GM12878 (cell line): ENCODE results near the gene SLC25A15. TPM values are rescaled to one million over a fixed set of nuclear protein-coding genes. Genes with fewer than 3 reads are reported as not detected.

Experiments used
- ATAC-seq: fragments of 200-7000 bp; cut with Tn5 transposase; 3 replicates; pipeline ENCODE4 v1.9.1; 2020; ENCODE audit warnings: mild to moderate bottlenecking, moderate library complexity
- BruUV-seq: library from RNA; stranded (reverse); fragments of 400-500 nt; replicated peaks from 2 replicates; lab custom pipeline; 2021; lab: Mats Ljungman, UMichigan
- CTCF ChIA-PET: fragments of 300-600 bp; sonication (Branson Sonifier 250); formaldehyde crosslinking; extraction: SDS; loops from one replicate; lab custom pipeline; 2021; ENCODE audit warnings: inconsistent platforms; lab: Yijun Ruan, JAX
- POLR2A ChIA-PET: fragments of 350-600 bp; formaldehyde crosslinking; extraction: SDS; loops from one replicate; lab custom pipeline; 2021; ENCODE audit warnings: inconsistent platforms; lab: Charles Lee
- RAD21 ChIA-PET: fragments of 300-600 bp; sonication (Branson Sonifier 250); formaldehyde crosslinking; loops from one replicate; lab custom pipeline; 2023; ENCODE audit warnings: antibody characterized with exemption; ENCODE audit not compliant: unreplicated experiment; lab: Charles Lee
- SMC1A ChIA-PET: fragments of 300-600 bp; sonication (Branson Sonifier 250); formaldehyde crosslinking; loops from one replicate; lab custom pipeline; 2023; ENCODE audit not compliant: unreplicated experiment, uncharacterized antibody; lab: Charles Lee
- DNase-seq: peaks from one replicate; pipeline ENCODE4 v3.0.0-alpha.2; 2011; ENCODE audit warnings: low read depth, low spot score
- FAIRE-seq: peaks from 3 replicates; lab custom pipeline; 2011; peaks lifted over from hg19 to GRCh38; lab: Jason Lieb, UNC
- H2AFZ ChIP-seq: 2 replicates; pipeline ENCODE4 v1.6.0; 2011; ENCODE audit warnings: low read depth, low read length, control low read depth; ENCODE audit not compliant: control insufficient read depth
- H3K27ac ChIP-seq: 2 replicates; pipeline ENCODE4 v1.5.1; 2011; ENCODE audit warnings: control low read depth; ENCODE audit not compliant: control insufficient read depth, insufficient read depth
- H3K27me3 ChIP-seq, 2 experiments: replicated peaks in 1 of 2; 2 replicates each; pipeline versions ENCODE4 v1.6.0 to v1.6.1; 2011; ENCODE audit warnings: low read length in 1 of 2; ENCODE audit not compliant: control insufficient read depth in 2 of 2, insufficient read depth in 2 of 2
- H3K36me3 ChIP-seq, 2 experiments: 2 replicates each; pipeline ENCODE4 v1.5.1; 2011; ENCODE audit warnings: low read length in 1 of 2; ENCODE audit not compliant: control insufficient read depth in 2 of 2, insufficient read depth in 2 of 2
- H3K4me1 ChIP-seq: 2 replicates; pipeline ENCODE4 v1.6.1; 2011; ENCODE audit warnings: mild to moderate bottlenecking, low read length, moderate library complexity, mixed read lengths; ENCODE audit not compliant: control insufficient read depth, insufficient read depth
- H3K4me2 ChIP-seq: 2 replicates; pipeline ENCODE4 v1.6.0; 2011; ENCODE audit warnings: control low read depth; ENCODE audit not compliant: control insufficient read depth, insufficient read depth
- H3K4me3 ChIP-seq: fragments of 200-600 bp; sonication (generic); 2 replicates; pipeline ENCODE4 v1.5.1; 2016
- H3K79me2 ChIP-seq: 2 replicates; pipeline ENCODE4 v1.6.0; 2011; ENCODE audit warnings: low read length; ENCODE audit not compliant: control insufficient read depth, insufficient read depth
- H3K9ac ChIP-seq: 2 replicates; pipeline ENCODE4 v1.8.0; 2011; ENCODE audit warnings: low read length, control low read depth, mixed read lengths; ENCODE audit not compliant: control insufficient read depth, insufficient read depth
- H3K9me3 ChIP-seq: replicated peaks from 3 replicates; pipeline ENCODE4 v1.5.1; 2011; ENCODE audit warnings: mild to moderate bottlenecking, low read length; ENCODE audit not compliant: control insufficient read depth, insufficient read depth
- H4K20me1 ChIP-seq: 2 replicates; pipeline ENCODE4 v1.6.0; 2011; ENCODE audit not compliant: control insufficient read depth, insufficient read depth
- ASH2L ChIP-seq: fragments of 300-600, 200-600 bp; sonication (generic); IDR thresholded peaks from 2 replicates; pipeline ENCODE4 v1.6.1; 2017; ENCODE audit warnings: low read depth, mild to moderate bottlenecking, borderline replicate concordance
- HSF1 ChIP-seq: fragments of 150-350 bp; IDR thresholded peaks from 2 replicates; pipeline ENCODE4 v1.6.1; 2014; ENCODE audit warnings: mild to moderate bottlenecking, low read depth, low read length
- JUNB ChIP-seq: IDR thresholded peaks from 2 replicates; pipeline ENCODE4 v1.6.1; 2016; ENCODE audit warnings: antibody characterized with exemption, mild to moderate bottlenecking
- KAT2A ChIP-seq: conservative IDR thresholded peaks from 2 replicates; pipeline ENCODE4 v1.6.1; 2011; ENCODE audit warnings: low read depth, low read length; ENCODE audit not compliant: control insufficient read depth
- NFIC ChIP-seq: IDR thresholded peaks from 2 replicates; pipeline ENCODE4 v1.6.1; 2012; ENCODE audit warnings: low read depth, mild to moderate bottlenecking, inconsistent platforms, low read length, moderate library complexity
- RFX5 ChIP-seq: IDR thresholded peaks from 2 replicates; pipeline ENCODE4 v1.6.1; 2011; ENCODE audit warnings: low read depth, low read length, improper control_type of control experiment
- STAT1 ChIP-seq: fragments of 450-650 bp; conservative IDR thresholded peaks from 2 replicates; pipeline ENCODE4 v1.6.1; 2014; ENCODE audit warnings: antibody characterized with exemption, mild to moderate bottlenecking
- TAF1 ChIP-seq: IDR thresholded peaks from 2 replicates; pipeline ENCODE4 v1.6.1; 2011; ENCODE audit warnings: mild to moderate bottlenecking, low read depth, low read length, borderline replicate concordance
- USF1 ChIP-seq: IDR thresholded peaks from 2 replicates; pipeline ENCODE4 v1.6.1; 2011; ENCODE audit warnings: borderline replicate concordance, low read depth, mild to moderate bottlenecking, moderate library complexity, mixed read lengths, low read length; ENCODE audit not compliant: insufficient read depth; ENCODE audit errors: extremely low read length
- ZBTB33 ChIP-seq: fragments of 450-650 bp; IDR thresholded peaks from 2 replicates; pipeline ENCODE4 v1.6.1; 2017; ENCODE audit warnings: mild to moderate bottlenecking
- WGBS: methylation state at CpG from one replicate; pipeline ENCODE4 v1.1.6; 2016; ENCODE audit warnings: low lambda C conversion rate; ENCODE audit not compliant: insufficient replicate concordance, insufficient coverage; ENCODE audit errors: missing lambda C conversion rate; 5-methylcytosine and 5-hydroxymethylcytosine counted together
- in situ Hi-C: fragments of 300-500 bp; cut with MboI; formaldehyde crosslinking; loops from 9 replicates; pipeline ENCODE4 v1.14.3; 2018; ENCODE audit warnings: mixed read lengths
- intact Hi-C: fragments of 100-400 bp; cut with micrococcal nuclease; formaldehyde crosslinking; loops from one replicate; pipeline ENCODE4 v1.14.2; 2022; ENCODE audit not compliant: unreplicated experiment
- polyA plus RNA-seq, 11 experiments: library from polyadenylated mRNA; depleted of rRNA in 4 of 11; unstranded in 6 of 11; stranded (reverse) in 5 of 11; fragments of >200 nt; fragmentation: Nextera tagmentation in 4 of 11; fragmentation: Illumina TruSeq in 1 of 11; extraction: Ambion mirVana in 4 of 11; extraction: Trizol in 1 of 11; gene quantifications; 1 replicate in 1 of 11; 2 replicates in 10 of 11; pipeline versions ENCODE4 v1.2.1 to v1.2.3, GENCODE V29; 2011 to 2016; ENCODE audit warnings: inconsistent platforms in 2 of 11, missing spikeins in 2 of 11, low read depth in 1 of 11
- total RNA-seq, 4 experiments: library from RNA; depleted of rRNA in 3 of 4; stranded (reverse); fragments of >200 nt in 3 of 4; fragmentation: Illumina TruSeq in 1 of 4; extraction: Trizol in 1 of 4; gene quantifications; 2 replicates each; pipeline versions ENCODE4 v1.2.1 to v1.2.3, GENCODE V29; 2013 to 2021

Gene SLC25A15
- total and polyA plus RNA-seq, 10 of the 15 experiments (the other 5 are each of a cell fraction or from before 2014, with no cell fraction given): 2.7 to 20.6 (median 15.0) TPM

GRCh38 chr13:40779049-40779448 lies 10.4 kb upstream of the SLC25A15 start:
- Histone ChIP-seq H3K4me1 (peaks cover 11% of the 10 kb centered on the region), H3K27ac (no peak overlapping the region), H3K4me3 (no peak overlapping the region), H3K79me2 (no peaks in the 10 kb centered on the region), H3K36me3 (no peaks in the 10 kb centered on the region), H3K4me2 (no peak overlapping the region), H3K9me3 (no peaks in the 10 kb centered on the region), H3K27me3 (no peaks in the 10 kb centered on the region), H3K9ac (no peak overlapping the region), H4K20me1 (no peaks in the 10 kb centered on the region), H2AFZ (no peak overlapping the region)
- in situ Hi-C loops: loop anchor here (5.0 kb wide), 1 partner anchor 717 kb away; no protein-coding TSS in a partner anchor
- no TSS peak for BruUV-seq
- intact Hi-C loops: loop anchor here (5.0 to 10.0 kb wide), 7 partner anchors 38 to 1092 kb away; partner anchors contain the start of gene FOXO1
- ChIA-PET SMC1A (interaction anchor here (0.8 to 2.6 kb wide), 5 partner anchors 11 to 1093 kb away, joined by 3 to 15 read pairs (median 5); partner anchors contain the start of gene SLC25A15), CTCF (interaction anchor here (1.0 to 4.5 kb wide), 11 partner anchors 9 to 836 kb away, joined by 3 to 36 read pairs (median 19); partner anchors contain the start of gene SLC25A15), RAD21 (interaction anchor here (0.9 kb wide), 2 partner anchors 11 to 111 kb away, joined by 3 read pairs; no protein-coding TSS in a partner anchor), POLR2A (no interaction called here)
- FAIRE-seq (no peak), DNase-seq (no peak), ATAC-seq (no peak)
- WGBS: 34% methylated on average over 4 of the region's 4 CpGs
- TF ChIP-seq KAT2A (no peak), TAF1 (no peak), USF1 (no peak), ASH2L (no peak), ZBTB33 (no peak), STAT1 (no peak), HSF1 (no peak), NFIC (no peak), JUNB (no peak), RFX5 (no peak)
